HCT116 (cell line): ENCODE measurements around the gene DRAM1.

Experiments
- EGR1 ChIP-seq: IDR thresholded peaks from 2 replicates; pipeline ENCODE4 v1.6.1; 2012; ENCODE audit warnings: low read depth
- POLR2AphosphoS5 ChIP-seq: IDR thresholded peaks from 2 replicates; pipeline ENCODE4 v1.6.1; 2011; ENCODE audit warnings: mild to moderate bottlenecking, low read depth, low read length, moderate library complexity
- RAD21 ChIP-seq: IDR thresholded peaks from 2 replicates; pipeline ENCODE4 v1.6.1; 2012; ENCODE audit warnings: low read depth, mild to moderate bottlenecking
- SP1 ChIP-seq: IDR thresholded peaks from 2 replicates; pipeline ENCODE4 v1.6.1; 2012; ENCODE audit warnings: low read depth
- ZBTB33 ChIP-seq: IDR thresholded peaks from 2 replicates; pipeline ENCODE4 v1.6.1; 2011; ENCODE audit warnings: mild to moderate bottlenecking, low read length, moderate library complexity; ENCODE audit not compliant: insufficient replicate concordance; ENCODE audit errors: extremely low read depth
- ZNF274 ChIP-seq: fragments of 200-500 bp; sonication (Bioruptor generic); IDR thresholded peaks from 2 replicates; pipeline ENCODE4 v1.6.1; 2014; ENCODE audit warnings: mild to moderate bottlenecking, low read depth, low read length, inconsistent platforms
- TF ChIP-seq, protein P1 (sequence below), 3 experiments: fragments of 200-600 bp in 1 of 3; sonication (generic) in 1 of 3; IDR thresholded peaks in 2 of 3; conservative IDR thresholded peaks in 1 of 3; 2 replicates each; pipeline ENCODE4 v1.5.1; 2012 to 2017; ENCODE audit warnings: low read depth in 2 of 3, low read length in 2 of 3, antibody characterized with exemption in 1 of 3, borderline replicate concordance in 1 of 3, control low read depth in 1 of 3, mild to moderate bottlenecking in 1 of 3, mixed read lengths in 1 of 3, mixed run types in 1 of 3, moderate library complexity in 1 of 3; ENCODE audit not compliant: insufficient read depth in 1 of 3

DNA sequence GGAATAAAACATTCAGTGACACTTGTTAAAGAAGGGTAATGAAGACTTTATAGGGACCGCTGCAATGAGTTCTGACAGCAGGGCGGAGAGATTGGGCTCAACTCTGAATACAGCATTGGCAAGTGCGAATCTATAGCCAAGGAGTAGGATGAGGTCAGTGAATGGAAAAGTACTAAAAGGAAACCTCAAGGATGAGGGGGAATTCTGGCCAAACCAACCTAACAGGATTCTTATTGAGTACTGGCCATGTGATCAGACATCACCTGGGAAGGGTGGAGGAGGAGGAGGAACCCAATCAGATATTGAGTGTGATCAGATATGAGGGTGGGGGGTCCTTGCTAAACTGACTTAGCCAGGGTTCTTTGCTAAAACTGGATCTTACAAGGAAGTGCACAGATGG is 31.0 kb downstream of the DRAM1 start:
- no peak for TF ChIP-seq POLR2AphosphoS5
- TF ChIP-seq, protein P1, sequence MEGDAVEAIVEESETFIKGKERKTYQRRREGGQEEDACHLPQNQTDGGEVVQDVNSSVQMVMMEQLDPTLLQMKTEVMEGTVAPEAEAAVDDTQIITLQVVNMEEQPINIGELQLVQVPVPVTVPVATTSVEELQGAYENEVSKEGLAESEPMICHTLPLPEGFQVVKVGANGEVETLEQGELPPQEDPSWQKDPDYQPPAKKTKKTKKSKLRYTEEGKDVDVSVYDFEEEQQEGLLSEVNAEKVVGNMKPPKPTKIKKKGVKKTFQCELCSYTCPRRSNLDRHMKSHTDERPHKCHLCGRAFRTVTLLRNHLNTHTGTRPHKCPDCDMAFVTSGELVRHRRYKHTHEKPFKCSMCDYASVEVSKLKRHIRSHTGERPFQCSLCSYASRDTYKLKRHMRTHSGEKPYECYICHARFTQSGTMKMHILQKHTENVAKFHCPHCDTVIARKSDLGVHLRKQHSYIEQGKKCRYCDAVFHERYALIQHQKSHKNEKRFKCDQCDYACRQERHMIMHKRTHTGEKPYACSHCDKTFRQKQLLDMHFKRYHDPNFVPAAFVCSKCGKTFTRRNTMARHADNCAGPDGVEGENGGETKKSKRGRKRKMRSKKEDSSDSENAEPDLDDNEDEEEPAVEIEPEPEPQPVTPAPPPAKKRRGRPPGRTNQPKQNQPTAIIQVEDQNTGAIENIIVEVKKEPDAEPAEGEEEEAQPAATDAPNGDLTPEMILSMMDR (IDR thresholded peaks at IDR 0.05 in 2 of 3, conservative IDR thresholded peaks at IDR 0.05 in 1 of 3; ENCODE audit: borderline replicate concordance in 1 of 3, insufficient read depth in 1 of 3, low read depth in 2 of 3, low read length in 2 of 3) = no peak
- TF ChIP-seq SP1 = 0 out of 2 replicates have a peak, but pooled peaks have one; percentile 39
- TF ChIP-seq ZBTB33 = no peak
- no peak for TF ChIP-seq EGR1
- TF ChIP-seq RAD21 = no peak
- TF ChIP-seq ZNF274 = no peak
